Non-pigmented ciliary epithelial cell (primary cell): Measurements from ENCODE around the gene FAM171A2.
"Not testable (repeated sequence)": the region's sequence is repeated elsewhere in the genome, so short reads cannot be mapped to it uniquely, and the experiment has no call there.

Experiments used
- DNase-seq: peaks from one replicate; pipeline ENCODE4 v3.0.0-alpha.2; 2010; ENCODE audit warnings: low read depth

FAM171A2 gene

GRCh38 chr17:44383861-44384260, 20.2 kb upstream of the FAM171A2 start:
- no peak for DNase-seq

- DNase-seq = no peak
Observed at GRCh38 chr17:44383363-44383762, 19.7 kb upstream of the FAM171A2 start.

DNA sequence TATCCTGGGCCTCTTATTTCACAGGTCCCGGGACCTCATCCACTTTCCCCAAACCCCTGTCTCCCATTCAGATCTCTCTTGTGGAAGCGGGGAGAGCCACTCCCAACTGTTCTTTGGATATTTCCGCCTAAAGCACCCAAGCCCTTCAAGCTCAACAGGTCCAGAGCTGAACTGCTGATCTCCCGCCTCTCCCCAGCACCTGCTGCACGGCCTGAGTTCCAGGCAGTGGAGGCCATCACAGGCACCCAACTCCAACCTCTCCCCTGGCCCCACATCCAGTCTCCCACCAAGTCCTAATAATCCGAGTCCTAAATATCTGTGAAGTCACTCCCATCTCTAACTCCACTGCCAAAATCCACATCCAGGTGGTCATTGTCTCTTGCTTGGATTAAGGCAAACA, 19.3 kb upstream of the FAM171A2 start:
- DNase-seq = no peak

GRCh38 chr17:44381810-44382305, 18.2 kb upstream of the FAM171A2 start:
- DNase-seq = no peak

- DNase-seq = no peak
Observed at GRCh38 chr17:44380767-44381166, 17.1 kb upstream of the FAM171A2 start.

DNA sequence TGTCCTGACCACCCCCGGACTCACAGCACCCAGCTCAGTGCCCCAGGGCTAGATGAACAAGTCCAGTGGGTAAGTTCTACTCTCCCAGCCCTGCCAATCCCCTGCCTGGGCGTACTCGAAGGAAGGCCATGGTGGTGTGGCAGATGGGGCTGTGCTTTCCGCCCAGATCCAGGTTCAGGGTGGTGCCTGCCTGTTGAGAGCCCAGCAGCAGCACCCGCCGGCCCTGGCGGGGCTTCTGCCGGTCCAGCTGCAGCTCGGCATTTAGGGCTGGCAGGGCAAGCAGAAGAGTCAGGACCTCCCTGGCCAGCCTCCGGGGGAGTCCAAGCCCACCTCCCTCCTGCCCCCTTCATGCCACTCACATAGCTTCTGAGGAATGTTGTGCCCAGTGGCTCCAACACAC, 16.2 kb upstream of the FAM171A2 start:
- DNase-seq = no peak

- DNase-seq = no peak
Observed at GRCh38 chr17:44378171-44378705, 14.6 kb upstream of the FAM171A2 start.

- DNase-seq = no peak
Observed at GRCh38 chr17:44376779-44377178, 13.1 kb upstream of the FAM171A2 start.

GRCh38 chr17:44376124-44376523, 12.5 kb upstream of the FAM171A2 start:
- DNase-seq = no peak

- DNase-seq = no peak
Observed at GRCh38 chr17:44375196-44376017, 11.8 kb upstream of the FAM171A2 start.

- no peak for DNase-seq
Observed at GRCh38 chr17:44374306-44375195, 10.9 kb upstream of the FAM171A2 start.

GRCh38 chr17:44372036-44372435, 8.4 kb upstream of the FAM171A2 start:
- no peak for DNase-seq

DNA sequence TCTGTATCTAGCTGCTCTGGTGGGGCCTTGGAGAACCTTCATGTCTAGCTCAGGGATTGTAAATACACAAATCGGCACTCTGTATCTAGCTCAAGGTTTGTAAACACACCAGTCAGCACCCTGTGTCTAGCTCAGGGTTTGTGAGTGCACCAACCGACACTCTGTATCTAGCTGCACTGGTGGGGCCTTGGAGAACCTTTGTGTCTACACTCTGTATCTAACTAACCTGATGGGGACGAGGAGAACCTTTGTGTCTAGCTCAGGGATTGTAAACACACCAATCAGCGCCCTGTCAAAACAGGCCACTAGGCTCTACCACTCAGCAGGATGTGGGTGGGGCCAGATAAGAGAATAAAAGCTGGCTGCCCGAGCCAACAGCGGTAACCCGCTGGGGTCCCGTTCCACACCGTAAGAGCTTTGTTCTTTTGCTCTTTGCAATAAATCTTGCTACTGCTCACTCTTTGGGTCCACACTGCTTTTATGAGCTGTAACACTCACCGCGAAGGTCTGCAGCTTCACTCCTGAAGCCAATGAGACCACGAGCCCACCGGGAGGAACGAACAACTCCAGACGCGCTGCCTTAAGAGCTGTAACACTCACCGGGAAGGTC, 5.9 kb upstream of the FAM171A2 start:
- not testable (repeated sequence) for DNase-seq

DNA sequence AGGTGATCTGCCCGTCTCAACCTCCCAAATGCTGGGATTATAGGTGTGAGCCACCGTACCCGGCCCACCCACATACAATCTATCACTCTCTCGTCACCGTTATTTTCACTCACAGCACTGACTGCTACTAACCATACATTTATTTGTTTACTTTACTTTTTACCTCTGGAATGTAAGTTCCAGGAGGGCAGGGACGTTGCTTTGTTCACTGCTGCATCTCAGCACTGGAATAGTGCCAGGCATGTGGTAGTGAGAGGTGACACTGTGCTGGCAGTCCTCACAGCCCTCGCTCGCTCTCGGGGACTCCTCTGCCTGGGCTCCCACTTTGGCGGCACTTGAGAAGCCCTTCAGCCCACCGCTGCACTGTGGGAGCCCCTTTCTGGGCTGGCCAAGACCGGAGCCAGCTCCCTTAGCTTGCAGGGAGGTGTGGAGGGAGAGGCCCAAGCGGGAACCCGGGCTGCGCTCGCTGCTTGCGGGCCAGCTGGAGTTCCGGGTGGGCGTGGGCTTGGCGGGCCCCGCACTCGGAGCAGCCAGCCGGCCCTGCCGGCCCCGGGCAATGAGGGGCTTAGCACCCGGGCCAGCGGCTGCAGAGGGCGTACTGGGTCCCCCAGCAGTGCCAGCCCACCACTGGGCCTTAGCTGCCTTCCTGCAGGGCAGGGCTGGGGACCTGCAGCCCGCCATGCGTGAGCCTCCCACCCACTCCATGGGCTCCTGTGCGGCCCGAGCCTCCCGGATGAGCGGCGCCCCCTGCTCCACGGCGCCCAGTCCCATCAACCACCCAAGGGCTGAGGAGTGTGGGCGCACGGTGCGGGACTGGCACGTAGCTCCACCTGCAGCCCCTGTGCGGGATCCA, 5.0 kb upstream of the FAM171A2 start:
- DNase-seq = not testable (repeated sequence)

- no peak for DNase-seq
Observed at GRCh38 chr17:44367231-44367979, 3.8 kb upstream of the FAM171A2 start.

DNA sequence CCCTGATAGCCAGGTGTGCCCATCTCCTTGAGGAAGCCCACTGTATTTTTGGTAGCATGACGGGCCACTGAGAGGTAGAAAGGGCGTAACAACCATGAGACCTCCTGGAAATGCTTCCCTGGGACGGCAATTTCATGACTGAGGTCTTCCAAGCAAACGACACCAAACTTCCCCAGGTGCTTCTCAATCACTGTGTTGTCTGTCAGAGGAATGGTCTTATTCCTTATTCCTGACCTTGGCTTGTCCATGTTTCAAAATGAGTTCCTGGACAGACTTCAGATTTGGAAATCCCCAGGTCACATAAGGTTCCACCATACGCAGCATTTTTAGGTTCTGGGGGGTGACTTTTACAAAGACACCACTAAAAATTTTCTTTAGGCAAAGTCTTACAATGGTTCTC, 1.4 kb upstream of the FAM171A2 start:
- DNase-seq = not testable (repeated sequence)

GRCh38 chr17:44362949-44363612, 572 bp downstream of the FAM171A2 start:
- no peak for DNase-seq

- DNase-seq = no peak
Observed at GRCh38 chr17:44362459-44362948, 1.1 kb downstream of the FAM171A2 start.
